ENCODE results near the gene FLCN.
A peak's percentile ranks its signal among the peaks of the same experiment; 100 is the strongest.

Gene FLCN

DNA sequence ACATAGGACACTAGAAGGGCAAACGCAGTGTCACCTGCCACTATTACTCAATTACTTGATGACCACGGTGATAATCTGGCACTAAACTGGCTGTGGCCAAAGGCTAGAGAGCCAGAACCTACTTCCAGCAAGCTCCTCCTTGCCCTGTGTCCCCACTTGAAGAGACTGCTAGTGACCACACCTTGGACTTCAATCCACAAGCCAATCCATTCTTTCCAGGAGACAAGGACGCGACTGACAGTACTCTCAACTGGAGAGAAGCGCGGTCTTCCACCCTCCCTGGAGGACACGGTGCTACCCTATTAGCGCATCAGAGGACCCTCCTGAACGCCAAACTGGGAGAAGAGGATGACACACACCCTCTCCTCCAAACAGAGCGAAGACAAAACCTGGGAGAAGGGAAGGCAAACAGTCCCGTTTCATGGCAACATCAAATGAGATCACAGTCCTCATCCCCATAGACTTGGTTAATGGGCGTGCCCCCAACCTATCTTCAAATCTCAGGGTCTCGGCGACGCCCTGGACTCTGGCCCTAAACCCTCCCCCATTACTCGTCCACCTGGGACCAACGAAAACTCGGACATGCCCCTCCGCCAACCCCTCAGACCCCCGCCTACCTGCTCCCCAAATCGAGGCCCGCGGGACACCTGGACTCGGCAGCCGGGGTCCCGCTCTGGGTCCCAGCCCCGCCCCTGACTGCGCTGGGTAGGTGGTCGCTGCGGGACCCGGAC is 508 bp downstream of the FLCN start:
- DNase-seq (ENCODE audit: low spot score) = peak; percentile 80

DNA sequence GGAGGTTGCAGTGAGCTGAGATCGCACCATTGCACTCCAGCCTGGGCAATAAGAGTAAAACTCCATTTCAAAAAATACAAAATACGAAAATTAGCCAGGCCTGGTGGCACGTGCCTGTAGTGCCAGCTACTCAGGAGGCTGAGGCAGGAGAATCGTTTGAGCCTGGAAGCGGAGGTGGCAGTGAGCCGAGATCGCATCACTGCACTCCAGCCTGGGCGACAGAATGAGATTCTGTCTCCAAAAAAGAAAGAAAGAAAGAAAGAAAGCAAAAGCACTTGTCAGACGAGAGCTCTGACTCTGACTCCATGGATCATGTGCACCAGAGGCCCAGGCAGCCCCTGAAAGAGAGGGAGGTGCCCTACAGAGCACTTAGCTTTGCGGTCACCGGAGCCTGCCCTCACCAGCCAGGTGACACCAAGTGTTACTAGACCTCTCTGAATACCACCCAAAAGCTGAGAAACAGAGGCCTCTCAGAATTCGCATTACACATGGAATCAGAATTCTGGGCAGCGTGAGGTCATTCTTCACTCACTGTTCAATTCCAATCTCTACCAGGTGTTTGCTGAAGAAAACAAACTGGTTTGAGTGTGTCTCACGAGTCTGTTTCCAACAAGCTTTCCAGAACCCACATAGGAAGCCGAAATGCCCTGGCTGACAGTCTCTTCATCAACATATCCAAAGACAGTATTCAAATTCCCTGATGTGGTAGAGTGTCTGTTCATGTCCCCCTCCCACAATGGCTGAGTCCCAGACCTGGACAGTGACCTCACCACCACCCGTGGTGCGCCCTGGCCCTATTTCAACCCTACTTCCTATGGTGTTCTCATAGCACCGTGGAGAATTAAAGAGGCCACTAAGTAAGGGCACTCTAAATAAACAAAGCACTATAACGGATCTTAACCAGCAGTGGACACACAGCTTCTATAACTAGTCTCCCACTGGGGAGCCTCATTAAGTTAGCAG is 1.5 kb downstream of the FLCN start:
- peak; percentile 47 for DNase-seq (ENCODE audit: low spot score)

DNA sequence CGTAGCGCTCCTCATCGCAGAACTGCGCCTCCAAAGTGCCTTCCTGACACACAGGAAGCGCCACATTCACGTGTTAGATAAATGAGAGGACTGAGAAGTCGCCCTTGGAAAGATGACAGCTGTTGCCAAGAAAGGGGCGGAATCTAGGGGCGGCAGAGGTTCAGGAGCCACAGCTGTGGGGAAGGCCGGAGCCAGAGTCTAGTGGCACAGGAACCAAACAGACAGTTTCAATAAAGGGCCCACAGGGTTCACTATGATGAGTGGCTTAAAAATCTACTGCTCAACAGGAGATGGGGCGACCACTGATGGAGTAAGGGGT is 4.7 kb downstream of the FLCN start:
- DNase-seq (ENCODE audit: low spot score) = no peak

DNA sequence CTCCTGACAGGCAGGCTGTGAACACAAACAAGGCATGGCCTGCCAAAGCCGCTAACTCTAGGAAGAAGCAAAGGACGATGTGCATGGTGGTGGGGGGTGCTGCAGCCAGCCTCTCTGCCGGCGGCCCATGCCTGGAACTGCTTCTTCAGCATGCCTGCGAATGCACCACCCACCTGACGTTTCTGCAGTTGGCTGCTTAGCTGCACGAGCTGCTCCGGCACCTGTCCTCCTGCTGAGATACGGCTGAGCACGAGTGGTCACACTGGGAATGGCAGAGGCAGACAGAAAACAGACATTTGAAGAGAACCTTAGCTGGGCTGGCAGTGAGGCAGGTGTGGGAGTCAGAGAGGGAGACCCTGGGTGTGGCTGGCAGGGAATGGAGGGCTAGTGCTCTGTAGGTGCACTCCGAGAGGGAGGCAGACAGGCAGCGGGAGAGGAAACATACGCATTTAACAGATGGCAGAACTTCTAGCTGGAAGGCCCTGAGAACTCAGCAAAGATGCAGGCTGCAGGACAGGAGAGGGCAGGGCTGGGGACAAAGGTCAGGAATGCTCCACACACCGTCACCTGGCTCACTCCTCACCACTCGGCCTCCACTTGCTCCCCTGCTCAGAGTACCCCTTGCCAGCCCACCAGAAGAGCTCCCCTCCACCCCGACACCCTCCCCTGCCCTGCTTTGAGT is 5.2 kb downstream of the FLCN start:
- DNase-seq (ENCODE audit: low spot score) = no peak

DNA sequence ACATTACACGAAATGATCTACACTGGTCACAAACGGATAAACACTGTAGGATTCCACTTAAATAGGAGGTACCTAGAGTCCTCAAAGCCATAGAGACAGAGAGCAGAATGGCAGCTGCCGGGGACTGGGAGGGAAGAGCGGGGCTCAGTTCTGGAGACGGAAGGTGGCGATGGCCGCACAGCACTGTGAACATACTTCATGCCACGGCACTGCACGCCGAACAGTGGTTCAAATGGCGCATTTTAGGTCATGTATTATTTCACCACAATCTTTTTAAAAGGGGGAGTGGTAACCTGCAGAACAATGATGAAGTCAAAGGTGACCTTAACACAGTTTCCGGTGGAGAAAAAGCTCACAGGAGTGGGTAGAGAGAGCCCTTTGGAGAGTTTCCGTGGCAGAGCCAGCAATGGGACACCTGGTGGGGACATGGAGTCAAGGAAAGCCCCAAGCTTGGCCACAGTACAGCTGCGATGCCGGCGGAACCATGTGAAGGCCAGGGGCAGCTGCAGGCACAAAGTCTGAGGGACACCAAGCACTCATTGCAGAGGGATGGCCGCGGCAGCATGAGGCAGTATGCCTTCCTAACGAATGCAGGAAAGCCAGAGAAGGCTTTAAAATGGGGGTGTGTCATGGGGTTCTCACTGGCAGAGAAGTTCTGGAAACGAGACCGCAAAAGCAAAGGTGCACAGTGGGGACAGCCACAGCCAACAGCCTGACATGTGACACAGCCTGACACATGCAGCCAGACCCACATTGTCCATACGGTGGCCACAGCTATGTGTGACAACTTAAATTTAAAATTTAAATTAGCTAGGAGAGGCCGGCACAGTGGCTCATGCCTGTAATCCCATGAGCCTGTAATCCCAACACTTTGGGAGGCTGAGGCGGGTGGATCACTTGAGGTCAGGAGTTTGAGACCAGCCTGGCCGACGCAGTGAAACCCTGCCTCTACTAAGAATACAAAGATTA is 7.3 kb downstream of the FLCN start:
- no peak for DNase-seq (ENCODE audit: low spot score)

DNA sequence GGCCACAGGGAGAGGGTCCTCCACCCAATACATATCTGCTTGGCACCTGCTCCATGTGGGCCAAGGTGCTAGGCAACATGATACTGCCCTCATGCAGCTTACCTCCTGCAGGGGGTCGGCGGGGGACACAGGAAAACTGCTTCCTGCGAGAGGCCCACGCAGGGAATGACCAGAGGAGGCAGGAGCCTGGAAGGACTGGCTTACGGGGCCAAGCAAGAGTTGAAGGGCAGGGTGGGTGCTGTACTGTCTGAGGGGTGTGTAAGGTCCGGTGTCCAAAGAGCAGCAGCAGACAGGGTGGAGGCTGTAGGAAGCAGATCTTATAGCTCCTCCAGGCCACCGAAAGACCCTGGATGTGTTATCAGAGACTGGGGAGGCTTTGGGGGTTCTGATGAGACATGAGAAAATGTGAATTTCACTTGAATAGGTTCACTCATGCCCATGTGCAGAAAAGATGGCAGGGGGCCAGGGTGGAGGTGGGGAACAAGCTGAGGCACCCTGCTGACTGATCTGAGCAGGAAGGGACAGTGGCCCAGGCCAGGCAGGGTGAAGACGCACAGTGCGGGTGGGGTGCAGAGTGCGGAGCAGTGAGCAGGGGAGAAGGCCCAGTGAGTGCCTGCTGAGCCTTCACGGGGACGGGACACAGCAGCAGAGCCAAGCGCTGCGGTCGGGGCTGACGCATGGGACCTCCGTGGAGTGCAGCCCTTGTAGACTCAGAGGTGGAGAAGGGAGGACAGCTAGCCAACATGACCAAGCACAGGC is 8.3 kb downstream of the FLCN start:
- no peak for DNase-seq (ENCODE audit: low spot score)

DNA sequence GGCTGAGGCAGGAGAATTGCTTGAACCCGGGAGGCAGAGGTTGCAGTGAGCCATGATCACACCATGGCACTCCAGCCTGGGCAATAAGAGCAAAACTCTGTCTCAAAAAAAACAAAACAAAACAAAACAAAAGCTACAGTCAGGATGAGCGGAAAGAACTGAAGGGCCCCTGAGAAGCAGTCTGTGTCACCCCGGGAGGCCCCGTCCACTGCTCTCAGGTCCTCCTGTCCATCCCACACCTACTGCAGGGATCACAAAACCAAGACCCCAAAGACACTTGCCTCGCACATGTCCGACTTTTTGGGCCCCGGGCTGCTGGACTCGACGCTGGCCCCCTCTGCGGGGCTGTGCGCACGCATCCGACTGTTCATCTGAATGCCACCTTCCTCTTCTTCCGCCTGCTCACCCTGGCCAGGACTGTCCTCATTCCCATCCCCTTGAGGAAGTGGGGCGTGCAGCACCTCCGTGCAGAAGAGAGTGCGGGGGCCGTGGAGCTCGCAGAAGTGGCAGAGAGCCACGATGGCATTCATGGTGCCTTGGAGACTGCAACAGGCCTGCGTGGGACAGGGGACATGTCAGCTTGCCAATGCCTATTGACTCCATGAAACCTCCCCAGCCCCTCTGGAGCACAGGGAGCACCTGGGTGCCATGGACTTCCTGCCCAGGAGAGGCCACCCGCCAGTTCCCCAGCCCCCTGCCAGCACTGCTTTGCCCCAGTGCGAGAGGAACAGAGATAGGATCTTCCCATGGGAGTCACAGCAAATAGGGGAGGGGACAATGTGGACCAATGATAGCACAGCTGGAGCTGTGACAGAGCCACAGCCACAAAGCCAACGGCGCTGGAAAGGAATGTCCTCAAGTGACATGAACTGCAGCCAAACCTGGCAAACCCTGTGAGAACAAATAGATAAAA is 9.1 kb downstream of the FLCN start:
- DNase-seq (ENCODE audit: low spot score) = no peak

DNA sequence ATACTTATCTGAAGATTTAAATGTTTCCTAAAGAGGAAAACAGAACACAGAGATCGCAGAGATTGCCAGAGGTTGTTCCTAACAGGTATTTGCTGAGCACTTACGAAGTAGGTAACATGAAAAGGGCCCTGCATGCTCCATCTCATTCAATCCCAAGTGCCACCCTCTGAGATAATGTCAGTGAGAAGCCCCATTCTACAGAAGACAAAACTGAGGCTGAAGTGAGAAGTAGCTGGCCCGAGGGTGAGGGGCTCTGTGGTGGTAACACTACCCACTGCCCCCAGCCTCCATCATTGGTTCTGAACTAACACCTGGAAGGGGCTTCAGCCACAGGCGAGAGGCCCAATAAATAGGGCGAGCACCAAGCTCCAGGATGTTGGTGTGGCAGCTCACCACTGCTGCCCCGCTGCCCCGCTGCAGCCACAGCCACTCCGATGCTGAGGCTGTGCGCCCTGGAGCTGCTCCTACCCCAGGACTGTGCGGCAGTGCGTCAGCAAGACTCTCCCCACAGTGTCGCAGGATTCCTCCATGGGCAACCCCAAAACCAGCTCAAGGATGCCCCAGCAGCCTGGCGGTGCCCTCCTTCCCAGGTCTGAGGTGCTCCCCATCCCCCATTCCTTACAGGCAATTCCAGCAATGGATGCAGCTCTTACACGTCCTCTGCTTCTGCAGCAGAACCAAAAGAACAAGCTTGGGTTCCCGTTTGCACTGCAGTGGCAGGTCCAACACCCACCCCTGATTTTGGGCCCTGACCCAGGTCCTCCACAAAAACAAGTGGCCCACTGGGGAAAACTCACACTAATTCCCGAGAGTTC is 10.3 kb downstream of the FLCN start:
- no peak for DNase-seq (ENCODE audit: low spot score)

DNA sequence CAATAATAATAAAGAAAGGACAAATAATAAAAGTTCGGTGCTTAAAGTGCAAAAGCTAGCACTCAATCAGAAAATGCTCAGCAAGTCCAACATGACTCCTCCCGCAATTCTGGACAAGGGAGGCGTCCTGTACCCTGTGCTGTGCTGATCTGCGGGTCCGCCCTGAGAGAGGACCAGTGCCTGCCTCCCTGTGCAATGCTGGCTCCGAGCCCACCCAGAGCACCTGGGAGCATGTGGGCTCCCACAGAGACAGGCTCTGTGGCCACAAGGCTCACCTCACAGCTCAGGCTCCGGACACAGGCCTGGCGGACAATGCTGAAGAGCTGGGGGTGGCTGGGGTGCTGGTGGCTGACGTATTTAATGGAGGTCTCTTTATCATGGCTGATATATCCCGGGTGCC is 11.1 kb downstream of the FLCN start:
- no peak for DNase-seq (ENCODE audit: low spot score)

DNA sequence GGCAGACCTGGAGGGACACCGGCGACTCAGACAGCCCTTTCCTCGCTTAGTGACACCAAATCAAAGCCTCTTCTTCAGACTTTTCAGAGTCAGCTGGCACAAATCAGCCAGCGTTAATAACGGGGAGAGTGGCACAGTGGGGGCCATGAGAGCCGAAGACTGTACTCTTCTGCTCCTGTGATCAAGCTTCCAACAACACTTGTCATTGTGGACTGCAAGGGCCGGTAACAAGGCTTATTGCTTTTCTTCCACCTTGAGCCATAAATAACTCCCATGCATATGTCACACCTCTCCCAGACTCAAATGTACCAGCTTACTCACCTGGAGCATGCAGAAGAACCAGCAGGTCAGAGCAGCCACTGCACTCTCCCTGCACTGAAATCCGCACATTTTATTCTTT is 12.8 kb downstream of the FLCN start:
- DNase-seq (ENCODE audit: low spot score) = no peak

DNA sequence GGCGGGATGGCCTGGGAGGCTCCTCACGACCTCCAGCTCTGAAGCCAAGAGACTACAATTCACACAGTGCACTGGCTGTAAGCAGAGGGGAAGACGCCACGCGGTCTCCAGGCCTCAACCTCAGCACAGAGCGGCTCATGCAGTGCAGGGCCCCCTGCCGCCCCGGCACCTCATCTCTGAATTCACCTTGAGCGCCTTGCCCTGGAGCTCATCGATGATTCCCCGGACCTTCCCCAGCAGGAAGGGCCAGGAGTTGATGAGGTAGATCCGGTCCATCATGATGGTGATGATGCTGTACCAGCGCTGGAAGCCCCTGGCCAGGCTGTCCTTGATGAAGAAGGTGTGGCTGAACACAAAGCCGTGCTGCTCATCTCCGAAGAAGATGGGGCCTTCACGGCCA is 13.2 kb downstream of the FLCN start:
- DNase-seq (ENCODE audit: low spot score) = no peak

DNA sequence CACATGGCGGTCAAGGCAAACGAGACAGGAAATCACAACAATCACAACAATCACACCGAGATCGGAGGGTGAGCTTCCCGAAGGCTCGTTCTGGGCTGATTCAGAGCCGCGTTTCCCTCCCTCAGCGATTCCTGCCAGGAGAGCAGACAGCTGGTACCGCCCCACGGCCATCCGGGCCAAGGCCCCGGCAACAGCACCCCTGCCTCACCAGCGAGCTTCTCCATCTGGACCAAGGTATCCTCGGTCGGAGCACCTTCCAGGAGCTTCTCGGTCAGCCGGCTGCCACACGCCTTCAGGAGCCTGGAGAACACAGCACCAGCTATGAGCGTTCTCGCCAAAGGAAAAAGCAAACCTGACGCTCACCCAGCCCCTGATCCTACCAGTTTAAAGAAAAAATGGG is 15.6 kb downstream of the FLCN start:
- DNase-seq (ENCODE audit: low spot score) = no peak

DNA sequence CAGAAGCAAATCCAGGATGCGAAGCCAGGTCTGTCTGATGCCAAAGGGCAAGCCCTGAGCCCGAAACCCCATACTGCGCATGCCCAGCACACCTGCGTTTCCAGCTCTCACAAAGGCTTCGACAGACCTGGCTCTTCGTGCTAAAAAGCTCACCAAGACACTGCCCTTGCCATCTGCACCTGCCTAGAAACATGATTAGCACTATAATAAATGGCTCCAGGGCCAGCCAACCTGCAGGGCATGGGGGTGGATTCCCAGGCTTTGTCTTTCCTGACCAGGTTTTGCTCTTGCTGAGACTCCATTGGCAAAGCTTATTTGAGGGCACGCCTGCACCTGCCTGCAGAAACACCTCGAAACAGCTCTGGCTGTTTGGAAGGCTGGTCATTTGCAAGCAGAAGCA is 16.4 kb downstream of the FLCN start:
- no peak for DNase-seq (ENCODE audit: low spot score)

DNA sequence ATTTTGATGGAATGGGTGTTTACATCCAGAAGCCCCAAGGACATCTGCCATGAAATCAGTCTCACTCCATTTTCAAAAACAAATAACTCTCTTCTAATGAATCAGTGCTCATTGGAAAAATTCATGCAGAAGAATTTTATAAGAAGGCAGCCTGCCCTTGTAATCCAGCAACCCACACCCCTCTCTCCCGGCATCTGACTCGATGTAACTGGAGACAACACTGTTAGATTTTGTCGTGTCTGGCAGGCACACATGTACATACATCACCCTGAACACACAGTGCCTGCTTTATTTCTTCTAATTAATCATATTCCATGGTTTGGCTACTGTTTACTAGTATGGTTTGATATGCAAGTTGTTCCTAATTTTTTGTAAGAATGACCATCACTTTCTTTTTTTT is 19.0 kb downstream of the FLCN start:
- no peak for DNase-seq (ENCODE audit: low spot score)

DNA sequence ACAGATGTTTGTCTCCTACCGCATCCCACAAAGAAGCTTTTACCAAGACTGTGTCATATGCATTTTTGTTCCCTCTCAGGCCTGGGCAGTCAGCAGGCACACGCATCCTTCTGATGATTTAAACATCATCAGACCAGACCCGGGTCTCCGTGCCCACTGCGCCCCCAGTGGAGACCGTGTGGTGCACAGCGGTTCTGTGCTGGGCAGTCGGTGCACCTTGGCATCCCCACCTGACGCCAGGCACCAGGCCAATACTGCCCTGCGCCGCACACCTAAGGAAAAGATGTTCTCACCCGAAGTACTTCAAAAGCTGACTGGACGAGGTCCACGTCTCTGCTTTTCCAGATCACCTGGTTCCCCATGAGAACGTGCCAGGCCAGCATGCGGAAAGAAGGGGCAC is 20.2 kb downstream of the FLCN start:
- no peak for DNase-seq (ENCODE audit: low spot score)

DNA sequence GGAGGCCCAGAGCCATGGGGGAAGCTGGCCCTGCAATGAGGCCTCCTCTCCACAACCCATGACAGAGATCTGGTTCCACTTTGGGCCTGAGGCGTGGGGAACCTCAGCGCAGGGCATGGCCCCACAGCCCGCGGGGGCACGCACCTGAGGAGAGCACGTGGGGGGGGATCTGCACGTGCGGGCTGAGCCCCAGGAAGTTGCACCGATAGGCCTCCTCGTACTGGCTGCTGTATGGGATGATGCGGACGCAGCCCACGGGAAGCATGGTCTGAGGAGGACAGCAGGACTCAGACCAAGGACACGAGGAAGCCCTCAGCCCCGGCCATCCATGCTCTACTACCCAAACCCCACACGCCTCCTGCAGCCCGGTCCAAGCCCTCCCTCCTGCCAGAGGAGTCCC is 20.7 kb downstream of the FLCN start:
- DNase-seq (ENCODE audit: low spot score) = no peak

DNA sequence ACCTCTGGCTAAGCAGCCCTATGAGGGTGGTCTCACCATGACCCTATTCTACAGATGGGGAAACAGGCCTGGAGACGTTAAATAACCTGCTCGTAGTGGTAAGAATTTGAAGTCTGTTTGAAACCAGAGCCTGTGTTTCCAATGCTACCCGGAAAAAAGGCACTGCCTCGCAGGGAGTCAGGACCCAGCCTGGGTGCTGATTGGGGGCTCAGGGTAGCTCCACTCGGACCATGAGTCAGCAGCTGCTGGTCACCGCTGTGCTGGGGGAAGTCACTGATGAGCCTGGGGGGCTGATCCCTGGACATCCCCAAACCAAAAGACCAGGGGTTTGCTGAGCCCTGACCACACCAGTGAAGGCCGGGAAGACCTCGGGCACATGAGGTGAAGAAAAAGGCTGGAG is 21.4 kb downstream of the FLCN start:
- DNase-seq (ENCODE audit: low spot score) = no peak

DNA sequence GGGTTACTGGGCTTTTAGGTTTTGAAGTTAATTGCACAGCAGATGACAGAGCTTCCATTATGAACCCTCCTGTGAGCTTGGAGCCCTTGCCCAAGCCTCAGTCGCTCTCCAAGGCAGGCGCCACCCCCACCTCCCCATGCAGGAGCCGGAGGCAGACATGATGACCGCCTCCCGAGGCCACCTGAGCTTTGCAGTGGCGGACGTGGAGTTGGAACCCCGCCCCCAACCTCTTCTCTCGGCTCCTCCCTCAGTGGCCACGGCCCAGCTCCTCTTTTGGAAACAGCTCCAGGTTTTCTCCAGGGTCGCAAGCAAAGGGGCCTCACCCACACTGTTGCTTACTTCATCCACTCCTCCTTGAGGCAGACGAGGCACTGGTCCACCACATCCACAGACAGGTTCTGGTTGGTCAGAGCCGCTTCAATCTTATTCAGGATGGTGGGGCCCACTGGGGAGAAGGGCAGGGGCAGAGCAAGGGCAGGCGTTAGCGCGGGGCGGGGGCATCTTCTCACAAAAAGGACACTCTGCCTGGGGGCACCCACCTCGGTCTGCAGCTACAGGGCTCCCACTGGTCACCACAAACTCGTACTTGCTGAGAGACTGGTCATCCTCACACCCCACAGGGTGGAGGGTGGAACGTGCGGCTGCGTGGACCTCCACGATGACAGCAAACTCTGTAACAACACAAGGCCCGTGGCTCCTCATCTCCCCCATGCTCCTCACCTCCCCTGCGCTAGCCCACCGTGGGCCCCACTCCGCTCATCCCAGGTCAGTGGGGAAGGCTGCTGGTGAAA is 22.1 kb downstream of the FLCN start:
- no peak for DNase-seq (ENCODE audit: low spot score)
